Endothelial cell of umbilical vein (primary cell): ENCODE results near the gene AHI1. TPM values are rescaled to one million over a fixed set of nuclear protein-coding genes. Genes with fewer than 3 reads are reported as not detected.

Source experiments
- BruUV-seq: library from RNA; stranded (reverse); fragments of 400-500 nt; replicated peaks from 2 replicates; lab custom pipeline; 2021; lab: Mats Ljungman, UMichigan
- CTCF ChIA-PET: fragments of 300-600, 350-600 bp; sonication (Branson Sonifier 250); formaldehyde crosslinking; loops from one replicate; lab custom pipeline; 2021; ENCODE audit warnings: antibody characterized with exemption, inconsistent platforms; lab: Charles Lee
- POLR2A ChIA-PET: fragments of 300-600, 350-600 bp; sonication (Branson Sonifier 250); formaldehyde crosslinking; loops from one replicate; lab custom pipeline; 2021; ENCODE audit warnings: antibody characterized with exemption, inconsistent platforms; lab: Charles Lee
- DNase-seq: peaks from one replicate; pipeline ENCODE4 v3.0.0-alpha.2; 2011; ENCODE audit warnings: low read depth, low spot score
- FAIRE-seq: peaks from 2 replicates; lab custom pipeline; 2011; peaks lifted over from hg19 to GRCh38; lab: Jason Lieb, UNC
- H2AFZ ChIP-seq: 2 replicates; pipeline ENCODE4 v1.6.0; 2012; ENCODE audit warnings: low read depth, low read length, control low read depth, inconsistent platforms
- H3K27ac ChIP-seq: 2 replicates; pipeline ENCODE4 v1.5.1; 2011; ENCODE audit warnings: low read depth, mild to moderate bottlenecking, control low read depth, low read length, moderate library complexity; ENCODE audit not compliant: insufficient read depth
- H3K27me3 ChIP-seq, 2 experiments: 2 replicates each; pipeline versions ENCODE4 v1.6.0 to v1.6.1; 2011; ENCODE audit warnings: low read length in 2 of 2, mixed read lengths in 1 of 2; ENCODE audit not compliant: control insufficient read depth in 2 of 2, insufficient read depth in 2 of 2
- H3K36me3 ChIP-seq, 2 experiments: 2 replicates in 1 of 2; 3 replicates in 1 of 2; pipeline ENCODE4 v1.5.1; 2011; ENCODE audit warnings: low read length in 2 of 2, mild to moderate bottlenecking in 1 of 2, moderate library complexity in 1 of 2; ENCODE audit not compliant: control insufficient read depth in 2 of 2, insufficient read depth in 2 of 2; ENCODE audit errors: extremely low read depth in 1 of 2
- H3K4me1 ChIP-seq: 3 replicates; pipeline ENCODE4 v1.5.1; 2011; ENCODE audit warnings: mild to moderate bottlenecking, low read length; ENCODE audit not compliant: control insufficient read depth, insufficient read depth; ENCODE audit errors: extremely low read depth
- H3K4me2 ChIP-seq: 2 replicates; pipeline ENCODE4 v1.6.1; 2011; ENCODE audit warnings: low read length, control low read depth, mixed read lengths; ENCODE audit not compliant: insufficient read depth
- H3K4me3 ChIP-seq, 3 experiments: fragments of 200-600 bp in 1 of 3; sonication (generic), shearing (Covaris generic) in 1 of 3; replicated peaks in 1 of 3; 2 replicates each; pipeline ENCODE4 v1.5.1; 2011 to 2016; ENCODE audit warnings: control low read depth in 3 of 3, low read length in 3 of 3, mild to moderate bottlenecking in 2 of 3, inconsistent platforms in 1 of 3, low read depth in 1 of 3, moderate library complexity in 1 of 3; ENCODE audit not compliant: insufficient read depth in 1 of 3
- H3K79me2 ChIP-seq: 2 replicates; pipeline ENCODE4 v1.6.0; 2012; ENCODE audit warnings: low read length, inconsistent platforms; ENCODE audit not compliant: control insufficient read depth, insufficient read depth
- H3K9ac ChIP-seq: replicated peaks from 2 replicates; pipeline ENCODE3; 2011; ENCODE audit warnings: low read length, control low read depth; ENCODE audit not compliant: insufficient read depth; ENCODE audit errors: extremely low read depth
- H3K9me1 ChIP-seq: replicated peaks from 3 replicates; pipeline ENCODE4 v1.6.0; 2011; ENCODE audit warnings: mild to moderate bottlenecking, low read length; ENCODE audit not compliant: control insufficient read depth, insufficient read depth; ENCODE audit errors: extremely low read depth
- H3K9me3 ChIP-seq: replicated peaks from 2 replicates; pipeline ENCODE4 v1.5.1; 2012; ENCODE audit warnings: low read length, inconsistent platforms; ENCODE audit not compliant: control insufficient read depth, insufficient read depth
- H4K20me1 ChIP-seq: replicated peaks from 2 replicates; pipeline ENCODE3; 2011; ENCODE audit warnings: mild to moderate bottlenecking, low read length; ENCODE audit not compliant: control insufficient read depth, insufficient read depth; ENCODE audit errors: extremely low read depth
- CTCF ChIP-seq, 2 donors: IDR thresholded peaks; 1 replicate in 1 of 2; 2 replicates in 1 of 2; pipeline ENCODE4 v1.5.1; 2011; ENCODE audit warnings: low read length in 2 of 2, mild to moderate bottlenecking in 2 of 2, moderate library complexity in 2 of 2, control low read depth in 1 of 2, inconsistent platforms in 1 of 2, low read depth in 1 of 2; ENCODE audit not compliant: insufficient read depth in 1 of 2; ENCODE audit errors: extremely low read depth in 1 of 2
- EZH2 ChIP-seq: IDR thresholded peaks from 2 replicates; pipeline ENCODE4 v1.6.1; 2012; ENCODE audit warnings: borderline replicate concordance, low read depth, mild to moderate bottlenecking, moderate library complexity, low read length, inconsistent platforms; ENCODE audit not compliant: severe bottlenecking
- FOS ChIP-seq: IDR thresholded peaks from 2 replicates; pipeline ENCODE4 v1.6.1; 2011; ENCODE audit warnings: mild to moderate bottlenecking, low read length, moderate library complexity, borderline replicate concordance; ENCODE audit not compliant: insufficient read depth
- GATA2 ChIP-seq: IDR thresholded peaks from 2 replicates; pipeline ENCODE4 v1.7.0; 2011; ENCODE audit warnings: low read depth, mild to moderate bottlenecking, moderate library complexity, mixed read lengths, low read length; ENCODE audit not compliant: insufficient read length, insufficient read depth
- JUN ChIP-seq: IDR thresholded peaks from 2 replicates; pipeline ENCODE4 v1.6.1; 2011; ENCODE audit warnings: borderline replicate concordance, low read depth; ENCODE audit not compliant: insufficient read length, insufficient read depth
- MAX ChIP-seq: IDR thresholded peaks from 2 replicates; pipeline ENCODE4 v1.6.1; 2011; ENCODE audit not compliant: insufficient read depth, insufficient read length
- MYC ChIP-seq: IDR thresholded peaks from one replicate; pipeline ENCODE4 v1.6.1; 2011; ENCODE audit warnings: mild to moderate bottlenecking, low read depth, low read length
- POLR2A ChIP-seq: IDR thresholded peaks from 2 replicates; pipeline ENCODE4 v1.6.1; 2012; ENCODE audit warnings: low read depth, mild to moderate bottlenecking, control low read depth, low read length
- POLR2AphosphoS5 ChIP-seq: IDR thresholded peaks from 2 replicates; pipeline ENCODE4 v1.6.1; 2012; ENCODE audit warnings: low read depth, mild to moderate bottlenecking, control low read depth, low read length, moderate library complexity; ENCODE audit not compliant: insufficient read depth
- dilution Hi-C: fragments of 300-500 bp; cut with MboI; formaldehyde crosslinking; loops from one replicate; pipeline ENCODE4 v1.15.0; 2019; ENCODE audit warnings: low sequenced_read_pairs; ENCODE audit not compliant: extremely low pct_ligation_motif_present
- intact Hi-C: fragments of 100-400 bp; cut with micrococcal nuclease; formaldehyde crosslinking; loops from one replicate; pipeline ENCODE4 v1.10.0; 2022
- polyA plus RNA-seq, 4 experiments: library from polyadenylated mRNA; depleted of rRNA in 3 of 4; stranded (reverse) in 3 of 4; unstranded in 1 of 4; fragments of >200 nt; gene quantifications; 2 replicates each; pipeline versions ENCODE4 v1.2.1 to v1.2.3, GENCODE V29; 2011 to 2012; ENCODE audit warnings: missing spikeins in 1 of 4
- total RNA-seq: library from RNA; stranded (reverse); gene quantifications from 2 replicates; pipeline ENCODE4 v1.2.3, GENCODE V29; 2021

The AHI1 gene
- total and polyA plus RNA-seq, 2 donors (not counting 3 experiments of a cell fraction or from before 2014, with no cell fraction given), result 5.1 to 20.7 TPM

GRCh38 chr6:135506270-135506997 is 8.9 kb upstream of the AHI1 start:
- no peak for TF ChIP-seq POLR2AphosphoS5
- peak; percentile 32 to 39 for TF ChIP-seq CTCF (IDR thresholded peaks at IDR 0.05; ENCODE audit: extremely low read depth in 1 of 2, insufficient read depth in 1 of 2, low read depth in 1 of 2, low read length in 2 of 2)
- Histone ChIP-seq H3K4me3 (no peak overlapping the region), H3K27ac (no peak overlapping the region), H3K4me1 (no peaks in the 10 kb centered on the region), H3K36me3 (no peaks in the 10 kb centered on the region), H3K9ac (no peak overlapping the region), H3K9me3 (no peaks in the 10 kb centered on the region), H3K27me3 (no peaks in the 10 kb centered on the region), H3K4me2 (no peak overlapping the region), H3K9me1 (no peaks in the 10 kb centered on the region), H2AFZ (no peak overlapping the region), H4K20me1 (no peaks in the 10 kb centered on the region), H3K79me2 (no peaks in the 10 kb centered on the region)
- DNase-seq, result peak; percentile 61
- ChIA-PET CTCF (interaction anchor here (1.5 to 3.2 kb wide), 4 partner anchors 30 to 811 kb away, joined by 4 to 28 read pairs (median 9); no protein-coding TSS in a partner anchor), POLR2A (no interaction called here)
- dilution Hi-C loops, result no loop called here
- intact Hi-C loops, result loop anchor here (1.0 to 2.0 kb wide), 3 partner anchors 56 to 811 kb away; no protein-coding TSS in a partner anchor
- FAIRE-seq, result peak; percentile 65
- no TSS peak for BruUV-seq

GRCh38 chr6:135505648-135506047 is 8.1 kb upstream of the AHI1 start:
- Histone ChIP-seq H2AFZ (no peak overlapping the region), H3K4me3 (no peak overlapping the region), H3K27ac (no peak overlapping the region), H4K20me1 (no peaks in the 10 kb centered on the region), H3K9me1 (no peaks in the 10 kb centered on the region), H3K4me2 (no peak overlapping the region), H3K27me3 (no peaks in the 10 kb centered on the region), H3K9ac (no peak overlapping the region), H3K79me2 (no peaks in the 10 kb centered on the region), H3K9me3 (no peaks in the 10 kb centered on the region), H3K36me3 (no peaks in the 10 kb centered on the region), H3K4me1 (no peaks in the 10 kb centered on the region)
- no TSS peak for BruUV-seq
- ChIA-PET POLR2A (no interaction called here), CTCF (interaction anchor here (1.5 to 3.2 kb wide), 3 partner anchors 30 to 812 kb away, joined by 4 to 28 read pairs (median 12); no protein-coding TSS in a partner anchor)
- TF ChIP-seq POLR2A (no peak), CTCF (IDR thresholded peaks at IDR 0.05; ENCODE audit: extremely low read depth in 1 of 2, insufficient read depth in 1 of 2, low read depth in 1 of 2, low read length in 2 of 2) (no peak), MYC (no peak), FOS (no peak), GATA2 (no peak), EZH2 (no peak), POLR2AphosphoS5 (no peak), JUN (no peak), MAX (no peak)
- no peak for DNase-seq
- FAIRE-seq, result no peak
- dilution Hi-C loops (no loop called here), intact Hi-C loops (loop anchor here (1.0 to 2.0 kb wide), 3 partner anchors 55 to 812 kb away; no protein-coding TSS in a partner anchor)
